ENCODE data around the gene SEMA3F. TPM values are rescaled to one million over a fixed set of nuclear protein-coding genes. Genes with fewer than 3 reads are reported as not detected.
A peak's percentile ranks its signal among the peaks of the same experiment; 100 is the strongest.

Gene SEMA3F
- total and polyA plus RNA-seq, 10 of the 15 experiments (the other 5 are each of a cell fraction or from before 2014, with no cell fraction given) = 0.08 to 0.28 (median 0.12) TPM; not detected in 6

GRCh38 chr3:50154476-50154839 is 666 bp upstream of the SEMA3F start:
- no TSS peak for BruUV-seq (replicated peaks)
- TF ChIP-seq NR2C1 (IDR thresholded peaks at IDR 0.05) (no peak), CTCF (IDR thresholded peaks at IDR 0.05 in 2 of 3, conservative IDR thresholded peaks at IDR 0.05 in 1 of 3; ENCODE audit: control insufficient read depth in 2 of 3, extremely low read depth in 1 of 3, insufficient read depth in 1 of 3, low read depth in 3 of 3, low read length in 3 of 3) (peak; percentile 14 to 33 (median 20); a peak in 3 of 6 replicates), SMAD5 (IDR thresholded peaks at IDR 0.05; ENCODE audit: low read depth) (no peak), BHLHE40 (IDR thresholded peaks at IDR 0.05; ENCODE audit: borderline replicate concordance in 1 of 2, low read depth in 2 of 2, low read length in 1 of 2) (peak in 1 of 2 experiments; percentile 54; a peak in 1 of 4 replicates)
- intact Hi-C loops (cut with micrococcal nuclease; ENCODE audit: unreplicated experiment) (no loop called here), in situ Hi-C loops (cut with MboI) (no loop called here)
- 4% methylated on average over 20 of the region's 34 CpGs for WGBS (ENCODE audit: insufficient coverage, insufficient replicate concordance, low lambda C conversion rate, missing lambda C conversion rate)
- ChIA-PET CTCF (no interaction called here), RAD21 (ENCODE audit: unreplicated experiment) (no interaction called here), POLR2A (no interaction called here), SMC1A (ENCODE audit: uncharacterized antibody, unreplicated experiment) (no interaction called here)
- H3K4me3 ChIP-seq = peak overlapping the region; percentile 53; the same call in 1 of the 2 replicates
- H3K27ac ChIP-seq (ENCODE audit: control insufficient read depth, insufficient read depth) = no peak overlapping the region
- H3K4me2 ChIP-seq (ENCODE audit: control insufficient read depth, insufficient read depth) = peak overlapping the region; percentile 95
- H3K9ac ChIP-seq (ENCODE audit: control insufficient read depth, insufficient read depth, low read length) = no peak overlapping the region
- no peaks in the 10 kb centered on the region for H3K9me3 ChIP-seq (replicated peaks; ENCODE audit: control insufficient read depth, insufficient read depth, low read length)
- no peaks in the 10 kb centered on the region for H3K79me2 ChIP-seq (ENCODE audit: control insufficient read depth, insufficient read depth, low read length)
- FAIRE-seq (no peak), DNase-seq (ENCODE audit: low read depth, low spot score) (no peak), ATAC-seq (peak; percentile 65)
- no peaks in the 10 kb centered on the region for H4K20me1 ChIP-seq (ENCODE audit: control insufficient read depth, insufficient read depth)
- no peaks in the 10 kb centered on the region for H3K36me3 ChIP-seq (ENCODE audit: control insufficient read depth in 2 of 2, insufficient read depth in 2 of 2, low read length in 1 of 2)
- peaks cover 10 to 14% of the 10 kb centered on the region in 2 experiments for H3K27me3 ChIP-seq (replicated peaks in 1 of 2; ENCODE audit: control insufficient read depth in 2 of 2, insufficient read depth in 2 of 2, low read length in 1 of 2)
- no peak overlapping the region; the same call in 1 of the 2 replicates for H2AFZ ChIP-seq (ENCODE audit: control insufficient read depth, low read depth, low read length)
- H3K4me1 ChIP-seq (ENCODE audit: control insufficient read depth, insufficient read depth, low read length) = no peaks in the 10 kb centered on the region; the same call in 1 of the 2 replicates

- WGBS (ENCODE audit: insufficient coverage, insufficient replicate concordance, low lambda C conversion rate, missing lambda C conversion rate) = 27% methylated on average over 21 of the region's 37 CpGs
- Histone ChIP-seq H3K4me3 (no peak overlapping the region), H3K4me1 (ENCODE audit: control insufficient read depth, insufficient read depth, low read length) (no peaks in the 10 kb centered on the region; the same call in 1 of the 2 replicates), H4K20me1 (ENCODE audit: control insufficient read depth, insufficient read depth) (no peaks in the 10 kb centered on the region), H3K27me3 (replicated peaks in 1 of 2; ENCODE audit: control insufficient read depth in 2 of 2, insufficient read depth in 2 of 2, low read length in 1 of 2) (peaks cover 10 to 14% of the 10 kb centered on the region in 2 experiments), H3K36me3 (ENCODE audit: control insufficient read depth in 2 of 2, insufficient read depth in 2 of 2, low read length in 1 of 2) (no peaks in the 10 kb centered on the region), H3K9ac (ENCODE audit: control insufficient read depth, insufficient read depth, low read length) (no peak overlapping the region), H3K79me2 (ENCODE audit: control insufficient read depth, insufficient read depth, low read length) (no peaks in the 10 kb centered on the region), H3K9me3 (replicated peaks; ENCODE audit: control insufficient read depth, insufficient read depth, low read length) (no peaks in the 10 kb centered on the region), H2AFZ (ENCODE audit: control insufficient read depth, low read depth, low read length) (no peak overlapping the region), H3K4me2 (ENCODE audit: control insufficient read depth, insufficient read depth) (peak overlapping the region; percentile 54; the same call in 1 of the 2 replicates), H3K27ac (ENCODE audit: control insufficient read depth, insufficient read depth) (no peak overlapping the region)
- ChIA-PET POLR2A (no interaction called here), SMC1A (ENCODE audit: uncharacterized antibody, unreplicated experiment) (no interaction called here), RAD21 (ENCODE audit: unreplicated experiment) (no interaction called here), CTCF (no interaction called here)
- BruUV-seq (replicated peaks) = no TSS peak
- intact Hi-C loops (cut with micrococcal nuclease; ENCODE audit: unreplicated experiment) = no loop called here
- no peak for DNase-seq (ENCODE audit: low read depth, low spot score)
- in situ Hi-C loops (cut with MboI) = no loop called here
- no peak for FAIRE-seq
- ATAC-seq = no peak
- TF ChIP-seq SUZ12 (IDR thresholded peaks at IDR 0.05; ENCODE audit: unreplicated experiment) (peak; percentile 26), GATAD2B (conservative IDR thresholded peaks at IDR 0.05; ENCODE audit: low read depth) (no peak)
These were observed 361 bp downstream of the SEMA3F start for GRCh38 chr3:50155491-50155878.
